ENCODE measurements around the gene BAG3.
"Not testable (repeated sequence)": the region's sequence is repeated elsewhere in the genome, so short reads cannot be mapped to it uniquely, and the experiment has no call there.

Gene BAG3

DNA sequence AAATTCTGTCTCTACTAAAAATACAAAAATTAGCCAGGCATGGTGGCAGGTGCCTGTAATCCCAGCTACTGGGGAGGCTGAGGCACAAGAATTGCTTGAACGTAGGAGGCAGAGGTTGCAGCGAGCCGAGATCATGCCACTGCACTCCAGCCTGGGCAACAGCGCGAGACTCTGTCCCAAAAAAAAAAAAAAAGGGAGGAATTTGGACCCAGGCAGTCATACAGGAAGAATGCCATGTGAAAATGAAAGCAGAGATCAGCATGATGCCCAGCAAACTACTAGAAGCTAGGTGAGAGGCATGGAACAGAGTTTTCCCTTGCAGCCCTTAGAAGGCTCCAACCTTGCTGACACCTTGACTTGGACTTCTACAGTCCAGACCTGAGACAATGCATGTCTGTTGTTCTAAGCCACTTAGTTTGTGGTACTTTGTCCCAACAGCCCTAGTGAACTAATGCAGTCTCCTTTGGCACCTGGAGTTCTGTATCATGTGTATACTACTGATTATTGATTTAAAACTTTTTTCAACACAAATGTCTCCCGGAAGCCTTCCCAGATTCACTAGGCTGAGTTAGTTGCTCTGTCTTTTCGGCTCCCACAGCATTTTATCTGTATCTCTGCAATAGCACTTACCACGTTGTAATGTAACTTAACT lies 10.2 kb upstream of the BAG3 start:
- no peak for DNase-seq (ENCODE audit: low spot score)

DNA sequence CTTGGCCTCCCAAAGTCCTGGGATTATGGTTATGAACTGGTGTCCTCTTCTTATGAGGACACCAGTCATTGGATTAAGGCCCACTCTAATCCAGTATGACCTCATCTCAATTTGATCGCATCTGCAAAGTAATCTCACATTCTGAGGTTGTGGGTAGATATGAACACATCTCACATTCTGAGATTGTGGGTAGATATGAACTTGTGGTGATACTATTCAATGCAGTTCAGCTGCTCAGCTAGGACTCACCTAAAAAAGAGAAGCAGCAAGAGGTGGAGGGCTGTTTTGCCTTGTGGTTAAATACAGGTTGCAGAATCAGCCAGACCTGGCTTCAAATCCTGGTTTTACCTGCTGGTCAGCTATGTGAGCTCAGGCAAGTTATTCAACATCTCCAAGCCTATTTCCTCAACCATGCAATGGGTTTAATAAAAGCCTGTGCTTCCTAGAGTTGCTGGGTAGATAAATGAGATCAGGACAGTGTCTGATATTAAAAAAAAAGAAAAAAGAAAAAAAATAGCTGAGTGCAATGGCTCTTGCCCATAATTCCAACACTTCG lies 8.5 kb upstream of the BAG3 start:
- no peak for DNase-seq (ENCODE audit: low spot score)

DNA sequence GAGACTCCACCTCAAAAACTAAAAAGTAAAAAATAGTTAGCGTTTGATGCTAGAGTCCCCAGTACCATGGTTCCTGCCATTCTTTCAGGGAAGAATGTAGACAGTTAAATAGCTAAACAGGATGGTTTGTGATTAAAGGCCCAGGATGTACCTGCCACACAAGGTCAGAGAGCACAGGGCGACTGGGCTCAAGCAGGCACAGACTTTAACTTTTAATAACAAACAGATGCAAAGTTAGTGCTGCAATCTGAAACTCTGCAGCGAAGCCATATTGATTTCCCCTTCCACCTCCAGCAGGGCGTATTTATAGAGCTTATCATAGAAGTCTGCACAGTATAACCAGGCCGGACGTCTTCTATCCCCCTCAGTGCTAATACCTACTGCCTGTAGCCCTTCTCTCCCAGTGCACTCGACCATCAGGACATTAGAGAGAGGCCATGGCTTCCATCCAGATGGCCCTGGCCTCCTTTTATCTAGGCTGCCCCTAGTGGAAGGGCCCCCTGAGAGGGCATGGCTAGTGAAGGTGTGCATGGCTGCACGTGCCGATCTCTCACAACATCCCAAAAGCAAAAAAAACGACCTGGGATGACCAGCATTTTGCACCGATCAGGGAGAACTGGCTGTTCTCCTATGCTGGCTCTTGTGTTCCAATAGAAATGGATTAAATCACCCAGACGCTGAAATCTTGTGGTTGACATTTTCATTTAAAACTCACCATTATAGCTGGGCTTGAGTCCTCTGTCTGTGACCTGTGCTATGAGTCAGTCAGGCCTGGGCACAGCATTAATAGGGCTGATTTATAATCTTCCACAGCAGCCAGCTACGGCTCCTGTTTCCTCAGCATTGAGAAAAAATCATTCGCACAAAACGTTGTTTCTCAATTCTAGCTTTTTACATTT lies 7.6 kb upstream of the BAG3 start:
- no peak for DNase-seq (ENCODE audit: low spot score)

DNA sequence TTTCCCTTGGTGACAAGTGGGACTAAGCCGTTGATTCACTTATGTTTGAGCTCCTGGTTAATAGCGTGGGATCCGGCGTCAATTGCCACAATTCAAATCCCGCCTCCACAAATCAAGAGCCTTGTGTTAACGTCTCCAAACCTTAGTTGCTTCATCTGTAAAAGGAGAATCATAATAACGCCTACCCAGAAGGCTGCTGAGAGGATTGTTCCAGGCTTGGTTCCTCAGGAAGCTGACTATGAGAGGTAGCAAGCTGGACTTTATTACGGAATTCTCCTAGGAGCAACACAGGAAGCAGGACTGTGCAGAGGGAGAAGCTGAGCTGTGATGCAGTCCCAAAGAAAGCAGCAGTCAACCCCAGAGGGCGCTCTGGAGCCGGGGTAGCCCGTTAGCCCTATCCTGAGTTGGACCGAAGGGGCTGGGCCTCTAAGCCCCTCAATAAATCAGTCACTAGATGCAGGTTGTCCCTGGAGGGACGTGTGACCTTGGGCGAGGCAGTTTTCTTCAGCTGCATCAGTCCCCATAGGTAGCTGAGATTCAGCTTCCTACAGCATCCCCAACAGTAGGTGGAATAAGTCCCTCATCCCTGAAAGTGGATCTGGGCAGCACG lies 6.9 kb upstream of the BAG3 start:
- no peak for DNase-seq (ENCODE audit: low spot score)

DNA sequence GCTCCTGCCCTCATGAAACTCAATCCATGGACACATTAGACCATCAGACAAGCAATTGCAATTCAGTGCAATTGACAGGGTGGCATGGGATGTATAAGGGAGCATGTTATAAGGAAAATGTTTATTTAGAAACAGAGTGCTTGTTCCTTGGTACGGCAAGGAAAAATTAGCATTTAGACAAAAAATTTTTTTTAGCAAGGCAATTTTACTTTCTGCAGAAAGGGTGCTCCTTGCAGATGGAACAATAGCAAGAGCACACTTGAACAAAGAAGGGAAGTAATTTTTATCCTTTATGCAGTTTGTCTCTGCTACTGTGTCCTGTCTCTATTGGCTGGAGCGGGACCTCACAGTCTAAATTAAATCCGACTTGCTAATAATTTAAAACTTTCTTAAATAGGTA lies 6.2 kb upstream of the BAG3 start:
- no peak for DNase-seq (ENCODE audit: low spot score)

DNA sequence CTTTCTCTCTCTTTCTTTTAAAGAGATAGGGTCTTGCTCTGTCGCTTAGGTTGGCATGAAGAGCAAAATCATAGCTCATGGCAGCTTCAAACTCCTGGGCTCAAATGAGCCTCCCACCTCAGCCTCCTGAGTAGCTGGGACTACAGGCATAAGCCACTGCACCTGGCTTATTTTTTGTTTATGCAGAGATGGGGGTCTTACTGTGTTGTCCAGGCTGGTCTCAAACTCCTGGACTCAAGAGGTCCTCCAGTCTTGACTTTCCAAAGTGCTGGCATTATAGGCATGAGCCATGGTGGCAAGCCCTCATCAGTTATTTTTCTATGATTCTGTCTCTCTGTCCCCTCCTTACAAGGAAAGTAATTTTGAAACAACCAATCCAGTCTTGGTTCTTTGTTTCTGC lies 1.1 kb upstream of the BAG3 start:
- no peak for DNase-seq (ENCODE audit: low spot score)

DNA sequence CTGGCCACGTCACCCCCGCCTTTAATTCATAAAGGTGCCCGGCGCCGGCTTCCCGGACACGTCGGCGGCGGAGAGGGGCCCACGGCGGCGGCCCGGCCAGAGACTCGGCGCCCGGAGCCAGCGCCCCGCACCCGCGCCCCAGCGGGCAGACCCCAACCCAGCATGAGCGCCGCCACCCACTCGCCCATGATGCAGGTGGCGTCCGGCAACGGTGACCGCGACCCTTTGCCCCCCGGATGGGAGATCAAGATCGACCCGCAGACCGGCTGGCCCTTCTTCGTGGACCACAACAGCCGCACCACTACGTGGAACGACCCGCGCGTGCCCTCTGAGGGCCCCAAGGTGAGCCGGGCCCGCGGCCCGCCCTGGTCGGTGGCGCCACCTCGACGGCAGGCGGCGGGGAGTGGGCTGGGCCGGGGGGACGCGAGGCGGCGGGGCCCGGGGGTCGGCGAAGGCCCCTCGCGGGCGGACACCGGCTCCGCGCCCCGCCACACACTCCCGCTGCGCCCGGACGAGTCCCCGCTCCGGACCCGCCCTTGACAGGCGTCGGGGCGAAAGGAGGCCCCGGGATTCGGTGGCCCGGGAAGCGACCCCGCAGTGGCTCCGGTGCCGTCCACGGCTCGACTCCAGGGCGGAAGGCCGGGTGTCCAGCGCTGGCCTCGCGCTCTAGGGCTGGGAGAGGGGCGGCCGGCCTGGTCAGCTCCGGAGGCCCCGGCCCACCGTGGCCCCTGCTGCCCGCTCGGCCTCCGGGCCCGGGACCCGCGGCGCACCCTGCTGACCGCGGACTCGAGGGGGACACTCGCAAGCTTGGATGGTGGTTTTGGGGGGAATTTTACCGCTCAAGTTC lies 557 bp downstream of the BAG3 start:
- no peak for DNase-seq (ENCODE audit: low spot score)

DNA sequence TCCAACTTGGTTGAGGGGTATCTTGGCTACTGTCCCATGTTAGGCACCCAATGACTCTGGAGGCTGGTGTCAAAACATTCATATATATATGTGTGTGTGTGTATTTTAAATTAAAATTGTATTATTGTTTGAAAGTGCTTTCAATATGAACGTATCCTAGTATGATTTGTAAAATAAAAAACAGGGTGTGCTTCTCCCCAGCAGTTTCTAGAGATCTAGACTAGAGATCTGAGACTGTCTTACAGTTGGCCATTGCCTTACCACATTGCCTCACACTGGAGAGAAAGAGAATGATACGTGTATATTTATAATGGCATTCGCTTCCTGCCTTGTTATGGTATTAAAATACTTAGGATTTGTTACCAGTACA lies 1.2 kb downstream of the BAG3 start:
- peak; percentile 74 for DNase-seq (ENCODE audit: low spot score)

DNA sequence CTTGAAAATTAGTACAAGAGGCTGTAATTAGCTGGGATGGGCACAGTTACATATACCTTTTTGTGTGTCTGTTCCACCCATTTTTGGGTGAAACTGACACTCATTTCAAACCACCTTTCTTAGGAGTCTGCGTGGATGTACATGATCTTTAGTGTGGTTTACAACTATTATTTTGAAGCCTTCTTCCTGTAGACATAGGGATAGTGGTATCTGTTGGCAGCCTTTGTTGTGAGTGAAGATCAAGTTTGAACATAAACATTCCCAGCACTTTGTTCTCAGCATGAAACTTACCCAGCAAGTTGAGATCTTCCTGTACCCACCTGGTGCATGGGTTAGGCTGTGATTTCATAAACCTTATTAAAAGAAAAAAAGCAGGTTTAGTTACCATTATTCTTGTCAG lies 2.0 kb downstream of the BAG3 start:
- DNase-seq (ENCODE audit: low spot score) = no peak

DNA sequence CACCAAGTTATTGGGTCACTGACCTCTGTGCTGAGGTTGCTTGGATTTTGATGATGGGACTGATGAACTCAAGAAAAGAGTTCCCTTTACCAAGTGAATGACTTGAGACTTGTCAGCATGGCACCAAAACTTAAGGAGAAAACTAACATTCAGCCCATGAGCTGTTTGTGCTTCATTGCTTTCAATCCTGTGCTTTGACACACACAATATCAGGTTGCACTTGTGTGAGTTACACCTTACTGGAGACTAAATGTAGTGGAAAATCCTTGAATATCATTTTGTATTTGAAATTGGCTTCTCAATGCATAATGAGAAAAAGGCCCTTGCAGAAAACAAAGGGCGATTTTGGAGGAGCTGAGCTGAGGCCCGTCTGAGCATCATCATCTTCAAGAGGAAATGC lies 2.7 kb downstream of the BAG3 start:
- DNase-seq (ENCODE audit: low spot score) = no peak

DNA sequence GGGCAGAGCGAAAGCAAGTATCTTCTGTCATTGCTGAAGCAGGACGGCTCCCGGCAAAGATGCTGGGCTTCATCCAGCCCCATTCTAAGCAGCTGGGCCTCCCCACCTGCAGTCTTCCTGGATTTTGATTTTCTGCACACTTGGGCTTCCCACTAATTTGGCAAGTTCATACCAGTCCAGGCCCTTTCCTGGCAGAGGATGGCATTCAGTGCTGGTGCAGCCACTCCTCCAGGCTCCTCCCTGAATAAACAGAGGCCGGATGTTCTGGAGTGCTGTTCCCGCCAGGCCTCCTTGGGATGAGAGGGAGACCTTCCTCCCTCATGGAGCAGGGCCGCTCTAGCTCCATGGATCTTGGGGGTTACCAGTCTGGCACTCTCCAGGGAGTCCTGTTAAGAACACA lies 3.4 kb downstream of the BAG3 start:
- DNase-seq (ENCODE audit: low spot score) = no peak

DNA sequence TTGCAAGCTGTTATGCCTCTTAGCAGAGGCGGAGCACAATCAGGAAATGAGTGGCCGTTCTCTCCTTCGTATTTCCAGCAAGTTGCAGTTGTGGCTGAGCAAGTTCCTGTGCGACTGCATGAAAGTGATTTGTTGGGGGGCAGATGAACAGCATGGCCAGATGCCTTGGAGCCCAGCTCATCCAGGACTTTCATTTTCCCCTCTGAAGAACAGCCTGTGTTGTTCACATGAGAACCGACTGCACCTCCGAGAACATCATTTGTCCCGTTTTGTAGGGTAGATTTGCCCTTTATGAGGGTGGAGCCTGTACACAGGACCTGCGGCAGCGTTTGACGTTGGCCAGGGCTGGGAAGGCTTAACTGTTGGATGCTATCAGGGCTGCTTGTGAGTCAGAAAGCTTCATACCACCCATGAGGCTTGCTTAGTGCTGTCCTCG lies 4.4 kb downstream of the BAG3 start:
- no peak for DNase-seq (ENCODE audit: low spot score)

DNA sequence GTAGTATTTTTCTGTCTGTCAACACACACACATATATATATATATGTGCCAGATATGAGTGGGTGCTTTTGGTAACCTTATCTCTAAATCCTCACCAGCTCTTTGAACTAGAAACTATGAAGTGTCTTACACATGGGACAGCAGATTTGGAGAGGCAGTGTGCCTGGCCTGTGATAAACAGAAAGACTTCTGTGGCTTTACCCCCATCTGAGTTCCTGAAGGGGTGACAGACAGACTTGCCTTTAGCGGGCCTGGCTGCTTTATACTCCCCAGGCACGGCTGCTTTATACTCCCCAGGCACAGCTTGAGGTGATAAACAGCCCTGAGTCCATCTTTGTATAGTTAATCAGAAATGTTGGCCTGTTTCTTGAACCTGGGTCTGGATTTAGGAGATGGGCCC lies 5.6 kb downstream of the BAG3 start:
- no peak for DNase-seq (ENCODE audit: low spot score)

DNA sequence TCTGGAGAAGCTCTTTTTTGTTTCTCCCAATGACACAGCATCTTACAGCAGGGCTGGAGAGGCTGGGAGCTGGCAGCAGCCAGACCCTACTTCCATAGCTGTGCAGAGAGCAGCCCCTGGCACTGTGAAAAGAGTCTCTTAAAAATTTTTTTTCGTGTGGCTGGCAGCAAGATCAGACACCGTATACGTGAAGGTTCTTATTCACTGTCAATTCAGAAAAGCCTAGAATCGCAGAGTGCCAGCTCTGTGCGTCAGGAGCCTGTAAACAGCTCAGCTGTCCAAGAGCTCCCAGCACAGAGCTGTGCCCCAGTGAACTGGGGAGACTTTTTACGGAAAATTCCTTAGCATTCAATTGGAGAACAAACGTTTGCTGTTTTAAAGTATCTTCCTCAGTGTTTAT lies 6.5 kb downstream of the BAG3 start:
- no peak for DNase-seq (ENCODE audit: low spot score)

DNA sequence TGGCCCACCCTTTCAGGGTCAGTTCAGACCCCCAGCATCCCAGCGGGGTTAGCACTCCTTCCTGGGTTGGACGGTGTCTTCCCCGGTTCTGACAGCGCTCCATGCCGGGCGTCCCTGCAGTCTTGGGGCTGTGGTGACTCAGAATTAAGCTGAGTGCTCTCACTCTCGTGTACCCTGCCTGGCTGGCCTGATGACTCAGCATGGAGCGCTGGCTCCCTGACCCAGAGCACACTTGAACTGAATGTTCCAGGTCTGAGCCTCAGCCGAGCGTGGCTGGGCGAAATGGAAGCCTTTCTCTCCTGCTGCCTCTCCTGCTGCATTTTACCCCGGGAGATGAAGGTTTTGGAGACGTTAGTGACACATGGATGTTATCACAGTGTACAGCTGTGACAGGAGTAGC lies 7.1 kb downstream of the BAG3 start:
- DNase-seq (ENCODE audit: low spot score) = peak; percentile 77

DNA sequence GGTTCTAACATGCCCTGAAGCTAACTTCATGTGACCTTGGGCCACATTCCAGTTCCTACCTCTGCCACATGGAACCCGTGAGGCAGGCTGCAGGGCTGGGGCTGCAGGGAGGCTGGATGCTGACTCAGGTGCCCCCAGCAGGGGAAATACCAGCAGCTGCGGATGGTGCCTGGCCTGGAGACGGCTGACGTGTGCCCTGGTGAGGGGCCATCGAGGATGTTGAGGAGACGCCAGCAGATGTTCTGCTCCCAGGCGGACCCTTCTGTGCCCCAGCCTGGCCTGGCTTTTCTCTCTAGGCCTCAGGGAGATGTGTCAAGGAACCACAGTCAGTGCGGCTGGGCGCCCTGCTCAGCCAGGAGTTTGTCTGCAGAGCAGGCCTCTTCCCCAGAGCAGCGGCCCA lies 8.8 kb downstream of the BAG3 start:
- DNase-seq (ENCODE audit: low spot score) = no peak

DNA sequence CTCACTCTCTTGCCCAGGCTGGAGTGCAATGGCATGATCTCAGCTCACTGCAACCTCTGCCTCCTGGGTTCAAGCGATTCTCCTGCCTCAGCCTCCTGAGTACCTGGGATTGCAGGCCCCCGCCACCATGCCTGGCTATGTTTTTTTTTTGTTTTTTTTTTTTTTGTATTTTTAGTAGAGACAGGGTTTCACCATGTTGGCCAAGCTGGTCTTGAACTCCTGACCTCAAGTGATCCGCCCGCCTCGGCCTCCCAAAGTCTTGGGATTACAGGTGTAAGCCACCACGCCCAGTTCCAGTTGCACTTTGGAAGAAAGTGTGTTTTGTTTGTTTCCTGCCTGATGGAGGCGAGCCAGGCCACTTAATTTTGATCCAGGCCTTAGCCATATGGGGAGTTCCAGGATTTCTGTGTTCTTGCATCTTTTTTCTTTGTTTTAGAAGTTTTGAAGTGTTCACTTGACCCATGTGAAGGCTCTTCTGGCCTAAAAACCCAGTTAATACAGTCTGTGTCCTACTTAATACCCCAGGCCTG lies 11.0 kb downstream of the BAG3 start:
- DNase-seq (ENCODE audit: low spot score) = not testable (repeated sequence)

DNA sequence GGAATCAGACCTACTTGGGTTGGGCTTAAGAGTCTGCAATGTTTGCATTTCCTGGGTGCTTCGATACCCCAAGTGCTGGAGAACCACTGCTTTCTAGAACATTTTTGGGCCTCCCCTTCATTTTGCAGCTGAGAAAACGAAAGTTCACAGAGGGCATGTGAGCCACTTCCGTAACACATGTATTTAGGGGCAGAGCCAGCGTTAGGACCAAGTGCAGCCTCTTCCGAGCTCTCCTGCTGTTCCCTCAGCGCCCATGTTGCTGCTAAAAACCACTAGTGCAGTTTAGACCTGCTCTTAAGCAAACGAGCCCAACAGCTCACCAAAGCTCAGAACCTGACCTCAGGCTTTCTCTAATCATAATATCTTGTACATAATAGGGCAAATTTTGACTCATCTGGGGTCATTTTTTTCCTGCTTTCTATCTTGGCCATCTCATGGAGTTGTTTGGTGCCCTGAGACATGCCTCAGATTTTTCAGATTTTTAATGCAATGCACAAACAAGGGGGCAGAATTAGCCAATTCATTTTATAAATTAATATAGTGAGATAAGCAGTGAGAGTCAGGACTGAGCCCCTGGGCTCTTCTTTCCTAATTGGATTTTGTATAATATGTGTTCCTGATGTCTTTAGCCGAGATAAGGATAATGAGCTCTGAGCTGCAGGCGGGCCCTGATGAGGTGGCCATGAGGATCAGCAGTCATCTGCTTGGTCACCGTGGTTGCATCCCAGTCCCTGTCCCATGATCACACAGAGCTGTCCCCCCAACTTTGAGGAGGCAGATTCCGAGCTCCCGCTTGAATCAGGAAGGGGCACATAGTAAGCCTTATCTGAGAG lies 12.9 kb downstream of the BAG3 start:
- DNase-seq (ENCODE audit: low spot score) = no peak

DNA sequence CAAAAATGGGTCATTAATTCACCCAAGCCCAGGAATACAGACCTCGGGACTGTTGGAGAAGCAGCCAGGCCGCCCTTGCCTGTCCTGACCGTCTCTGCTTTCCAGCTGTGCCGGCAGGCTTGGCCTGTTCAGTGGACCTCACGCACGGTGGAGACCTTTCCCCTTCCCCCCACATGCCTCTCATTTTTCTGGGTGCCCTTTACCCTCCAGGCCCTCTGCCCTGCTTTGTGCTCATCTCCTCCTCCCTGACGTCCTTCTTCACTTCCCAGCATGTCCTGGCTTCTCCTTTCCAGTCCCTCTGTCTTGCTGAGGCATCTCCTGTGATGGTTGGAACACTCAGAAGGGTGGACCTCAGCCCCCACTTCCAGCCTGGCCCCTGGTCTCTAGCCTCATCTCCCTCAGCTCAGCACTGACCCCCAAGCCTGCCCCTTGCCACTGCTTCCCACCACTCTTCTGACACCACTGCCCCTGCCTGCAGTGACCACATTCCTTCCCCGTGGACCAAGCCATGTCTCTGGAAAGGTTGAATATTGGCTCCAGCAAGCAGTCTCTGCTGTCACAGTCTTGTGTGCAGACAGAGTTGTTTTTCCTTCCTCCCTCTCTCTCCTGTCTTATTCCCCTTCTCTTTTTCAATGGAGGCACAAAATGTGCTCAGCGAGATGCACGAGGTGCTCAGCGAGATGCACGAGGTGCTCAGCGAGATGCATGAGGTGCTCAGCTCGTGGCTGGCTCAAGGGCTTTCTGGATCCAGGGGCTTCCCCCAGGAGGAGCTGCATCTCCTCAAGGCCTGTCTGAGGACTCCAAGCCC lies 14.9 kb downstream of the BAG3 start:
- DNase-seq (ENCODE audit: low spot score) = no peak

DNA sequence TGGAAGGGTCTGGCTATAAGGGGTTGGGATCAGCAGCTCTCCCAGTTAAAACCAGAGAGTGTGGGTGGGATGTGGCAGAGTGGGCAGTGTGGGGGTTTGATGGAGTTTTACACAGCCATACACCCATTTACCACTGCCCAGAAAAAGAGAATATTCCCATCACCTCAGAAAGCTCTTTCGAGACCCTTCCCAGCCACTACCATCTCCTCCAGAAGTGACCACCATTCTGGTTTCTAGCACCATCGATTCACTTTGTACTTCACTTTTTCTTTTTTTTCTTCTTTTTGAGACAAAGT lies 15.5 kb downstream of the BAG3 start:
- no peak for DNase-seq (ENCODE audit: low spot score)

All from SW480 (cell line).